IMR-90 (cell line): ENCODE results near the gene IGF2R. TPM values are rescaled to one million over a fixed set of nuclear protein-coding genes. Genes with fewer than 3 reads are reported as not detected.

Experiments used
- ATAC-seq: fragments of 200-7000 bp; cut with Tn5 transposase; 2 replicates; pipeline ENCODE4 v1.9.1; 2020; ENCODE audit warnings: low read depth, mild to moderate bottlenecking, moderate library complexity
- BruUV-seq: library from RNA; stranded (reverse); fragments of 400-500 nt; replicated peaks from 2 replicates; lab custom pipeline; 2021; lab: Mats Ljungman, UMichigan
- CTCF ChIA-PET: fragments of 300-600 bp; formaldehyde crosslinking; extraction: SDS; loops from one replicate; lab custom pipeline; 2021; ENCODE audit warnings: antibody characterized with exemption; lab: Yijun Ruan, JAX
- POLR2A ChIA-PET: fragments of 300-600 bp; sonication (Branson Sonifier 250); formaldehyde crosslinking; loops from one replicate; lab custom pipeline; 2022; ENCODE audit warnings: antibody characterized with exemption; ENCODE audit not compliant: unreplicated experiment; lab: Charles Lee
- DNase-seq: peaks from one replicate; pipeline ENCODE4 v3.0.0; 2013
- H2AFZ ChIP-seq: replicated peaks from 2 replicates; pipeline ENCODE3; 2013; ENCODE audit warnings: low read length, mild to moderate bottlenecking; ENCODE audit not compliant: poor library complexity
- H2AK5ac ChIP-seq: 2 replicates; pipeline ENCODE4 v1.6.1; 2013; ENCODE audit warnings: low read depth, low read length, inconsistent platforms
- H2AK9ac ChIP-seq: replicated peaks from 2 replicates; pipeline ENCODE3; 2013; ENCODE audit warnings: mild to moderate bottlenecking, low read depth, low read length, moderate library complexity; ENCODE audit not compliant: poor library complexity
- H2BK120ac ChIP-seq: 2 replicates; pipeline ENCODE4 v1.6.1; 2013; ENCODE audit warnings: low read depth, low read length, inconsistent platforms
- H2BK15ac ChIP-seq: 3 replicates; pipeline ENCODE4 v1.6.1; 2013; ENCODE audit warnings: low read depth, low read length, inconsistent platforms
- H2BK20ac ChIP-seq: 2 replicates; pipeline ENCODE4 v1.6.1; 2013; ENCODE audit warnings: low read depth, mild to moderate bottlenecking, inconsistent platforms, low read length, moderate library complexity
- H2BK5ac ChIP-seq: 2 replicates; pipeline ENCODE4 v1.6.1; 2013; ENCODE audit warnings: mild to moderate bottlenecking, low read depth, low read length, inconsistent platforms; ENCODE audit not compliant: poor library complexity, severe bottlenecking
- H3K14ac ChIP-seq: replicated peaks from 2 replicates; pipeline ENCODE4 v1.6.1; 2013; ENCODE audit warnings: low read depth, low read length, inconsistent platforms
- H3K18ac ChIP-seq: 2 replicates; pipeline ENCODE4 v1.6.1; 2013; ENCODE audit warnings: low read depth, low read length, control low read depth
- H3K23ac ChIP-seq: 2 replicates; pipeline ENCODE4 v1.6.1; 2013; ENCODE audit warnings: low read depth, low read length, inconsistent platforms
- H3K27ac ChIP-seq: 2 replicates; pipeline ENCODE4 v1.5.1; 2013; ENCODE audit warnings: mild to moderate bottlenecking, control low read depth, low read length; ENCODE audit not compliant: insufficient read depth
- H3K27me3 ChIP-seq: 2 replicates; pipeline ENCODE4 v1.6.1; 2013; ENCODE audit warnings: low read length; ENCODE audit not compliant: control insufficient read depth, insufficient read depth
- H3K36me3 ChIP-seq: 2 replicates; pipeline ENCODE4 v1.6.1; 2013; ENCODE audit warnings: low read length, mixed read lengths; ENCODE audit not compliant: control insufficient read depth, insufficient read depth
- H3K4ac ChIP-seq: 2 replicates; pipeline ENCODE4 v1.6.1; 2013; ENCODE audit warnings: low read depth, low read length, inconsistent platforms
- H3K4me1 ChIP-seq: 2 replicates; pipeline ENCODE4 v1.6.1; 2013; ENCODE audit warnings: low read length, mixed read lengths; ENCODE audit not compliant: control insufficient read depth, insufficient read depth
- H3K4me2 ChIP-seq: 2 replicates; pipeline ENCODE4 v1.6.1; 2013; ENCODE audit warnings: low read depth, mild to moderate bottlenecking, control low read depth, low read length, moderate library complexity
- H3K4me3 ChIP-seq: 2 replicates; pipeline ENCODE4 v1.5.1; 2013; ENCODE audit warnings: low read depth, mild to moderate bottlenecking, control low read depth, low read length, moderate library complexity; ENCODE audit not compliant: insufficient read depth
- H3K56ac ChIP-seq: 2 replicates; pipeline ENCODE4 v1.6.1; 2013; ENCODE audit warnings: low read length, inconsistent platforms; ENCODE audit not compliant: insufficient read depth; ENCODE audit errors: extremely low read depth
- H3K79me1 ChIP-seq, 2 experiments: 2 replicates each; pipeline ENCODE4 v1.6.1; 2013; ENCODE audit warnings: low read length in 2 of 2, inconsistent platforms in 1 of 2, low read depth in 1 of 2
- H3K9ac ChIP-seq: 2 replicates; pipeline ENCODE4 v1.6.1; 2013; ENCODE audit warnings: low read depth, low read length, control low read depth
- H3K9me1 ChIP-seq: 2 replicates; pipeline ENCODE4 v1.6.1; 2013; ENCODE audit warnings: low read length, inconsistent platforms; ENCODE audit not compliant: insufficient read depth
- H3K9me3 ChIP-seq: 2 replicates; pipeline ENCODE4 v1.6.1; 2013; ENCODE audit warnings: low read length; ENCODE audit not compliant: control insufficient read depth, insufficient read depth
- H4K20me1 ChIP-seq: 2 replicates; pipeline ENCODE4 v1.6.1; 2013; ENCODE audit warnings: low read length, inconsistent platforms; ENCODE audit not compliant: insufficient read depth
- H4K5ac ChIP-seq: 2 replicates; pipeline ENCODE4 v1.6.1; 2013; ENCODE audit warnings: mild to moderate bottlenecking, low read depth, low read length, control low read depth
- H4K8ac ChIP-seq, 2 experiments: 2 replicates each; pipeline ENCODE4 v1.6.1; 2013; ENCODE audit warnings: low read depth in 2 of 2, low read length in 2 of 2, control low read depth in 1 of 2, inconsistent platforms in 1 of 2
- H4K91ac ChIP-seq: 2 replicates; pipeline ENCODE4 v1.6.1; 2013; ENCODE audit warnings: low read depth, low read length, inconsistent platforms; ENCODE audit not compliant: insufficient read depth
- BHLHE40 ChIP-seq: fragments of 150-350 bp; IDR thresholded peaks from 2 replicates; pipeline ENCODE4 v1.6.1; 2016; ENCODE audit warnings: mild to moderate bottlenecking, low read depth, low read length
- CHD1 ChIP-seq: IDR thresholded peaks from 2 replicates; pipeline ENCODE4 v1.6.1; 2012; ENCODE audit warnings: low read depth, low read length, improper control_type of control experiment
- CTCF ChIP-seq: conservative IDR thresholded peaks from 2 replicates; pipeline ENCODE4 v1.5.1; 2012; ENCODE audit warnings: mild to moderate bottlenecking, low read depth, low read length, improper control_type of control experiment
- MXI1 ChIP-seq: IDR thresholded peaks from 2 replicates; pipeline ENCODE4 v1.6.1; 2012; ENCODE audit warnings: low read depth, mild to moderate bottlenecking, low read length, moderate library complexity, borderline replicate concordance
- USF2 ChIP-seq: fragments of 150-350 bp; IDR thresholded peaks from 2 replicates; pipeline ENCODE4 v1.6.1; 2017; ENCODE audit warnings: mild to moderate bottlenecking, antibody characterized with exemption, low read length, low read depth
- WGBS, 2 experiments: methylation state at CpG; one replicate each; pipeline versions ENCODE4 v1.1.5 to v1.1.7; 2013; ENCODE audit warnings: missing lambda C conversion rate in 2 of 2; ENCODE audit not compliant: insufficient read length in 1 of 2; ENCODE audit errors: extremely low coverage in 2 of 2; 5-methylcytosine and 5-hydroxymethylcytosine counted together
- dilution Hi-C: fragments of 300-500 bp; cut with HindIII; formaldehyde crosslinking; loops from one replicate; pipeline ENCODE4 v1.14.3; 2018; ENCODE audit warnings: low sequenced_read_pairs; ENCODE audit not compliant: unreplicated experiment
- in situ Hi-C: fragments of 300-500 bp; cut with MboI; formaldehyde crosslinking; loops from 3 replicates; pipeline ENCODE4 v1.14.3; 2019; ENCODE audit warnings: low sequenced_read_pairs, inconsistent platforms, mixed read lengths
- intact Hi-C: fragments of 100-400 bp; cut with micrococcal nuclease; formaldehyde crosslinking; loops from 2 replicates; pipeline ENCODE4 v1.10.0; 2022
- polyA plus RNA-seq, 3 experiments: library from polyadenylated mRNA; depleted of rRNA; stranded (reverse); fragments of >200 nt; gene quantifications; 2 replicates each; pipeline ENCODE4 v1.2.3, GENCODE V29; 2012; ENCODE audit warnings: low replicate concordance in 1 of 3
- total RNA-seq: library from RNA; depleted of rRNA; stranded (reverse); fragments of >200 nt; gene quantifications from 2 replicates; pipeline ENCODE4 v1.2.3, GENCODE V29; 2012

IGF2R gene
- total and polyA plus RNA-seq, 2 of the 4 experiments (the other 2 are of a cell fraction) = 33.2 to 41.4 TPM

GRCh38 chr6:160034036-160034930 is 65.4 kb downstream of the IGF2R start:
- in situ Hi-C loops = no loop called here
- intact Hi-C loops = no loop called here
- H4K5ac ChIP-seq = no peak overlapping the region

More at GRCh38 chr6:160034036-160034930, 65.4 kb downstream of the IGF2R start:
- Histone ChIP-seq H3K36me3 (peaks cover 47% of the 10 kb centered on the region), H3K79me1 (peaks cover 6 to 43% of the 10 kb centered on the region in 2 experiments; a peak in 3 of 4 replicates), H2BK20ac (no peak overlapping the region), H4K20me1 (no peaks in the 10 kb centered on the region), H3K14ac (no peak overlapping the region), H2AK9ac (no peak overlapping the region), H2BK120ac (no peak overlapping the region), H2AK5ac (no peak overlapping the region), H3K9ac (no peak overlapping the region), H3K4ac (no peak overlapping the region), H3K56ac (no peak overlapping the region), H3K27ac (no peak overlapping the region), H3K18ac (no peak overlapping the region), H3K4me2 (no peak overlapping the region), H3K4me1 (peaks cover 8% of the 10 kb centered on the region), H2BK15ac (no peak overlapping the region), H2BK5ac (no peak overlapping the region), H4K91ac (no peak overlapping the region), H3K9me1 (peaks cover 27% of the 10 kb centered on the region), H4K8ac (no peak overlapping the region), H3K4me3 (no peak overlapping the region), H2AFZ (no peak overlapping the region), H3K27me3 (no peaks in the 10 kb centered on the region), H3K23ac (no peak overlapping the region), H3K9me3 (no peaks in the 10 kb centered on the region)
- ATAC-seq = no peak
- dilution Hi-C loops = no loop called here
- BruUV-seq = no TSS peak
- CTCF ChIA-PET = interaction anchor here (0.7 kb wide), 1 partner anchor 54 kb away, joined by 3 read pairs; no protein-coding TSS in a partner anchor
- no peak for DNase-seq
- TF ChIP-seq CTCF (no peak), CHD1 (no peak), BHLHE40 (no peak), USF2 (no peak), MXI1 (no peak)
- POLR2A ChIA-PET = no interaction called here
- 96% methylated on average over 4 of the region's 17 CpGs; no CpG with 5 or more reads in 1 of the 2 experiments for WGBS, 2 experiments
